Endothelial cell of umbilical vein (primary cell): Measurements from ENCODE around the gene SLC22A23. TPM values are rescaled to one million over a fixed set of nuclear protein-coding genes. Genes with fewer than 3 reads are reported as not detected.

ENCODE experiments used
- BruUV-seq: library from RNA; stranded (reverse); fragments of 400-500 nt; replicated peaks from 2 replicates; lab custom pipeline; 2021; lab: Mats Ljungman, UMichigan
- CTCF ChIA-PET: fragments of 300-600, 350-600 bp; sonication (Branson Sonifier 250); formaldehyde crosslinking; loops from one replicate; lab custom pipeline; 2021; ENCODE audit warnings: antibody characterized with exemption, inconsistent platforms; lab: Charles Lee
- POLR2A ChIA-PET: fragments of 300-600, 350-600 bp; sonication (Branson Sonifier 250); formaldehyde crosslinking; loops from one replicate; lab custom pipeline; 2021; ENCODE audit warnings: antibody characterized with exemption, inconsistent platforms; lab: Charles Lee
- DNase-seq: peaks from one replicate; pipeline ENCODE4 v3.0.0-alpha.2; 2011; ENCODE audit warnings: low read depth, low spot score
- FAIRE-seq: peaks from 2 replicates; lab custom pipeline; 2011; peaks lifted over from hg19 to GRCh38; lab: Jason Lieb, UNC
- H2AFZ ChIP-seq: 2 replicates; pipeline ENCODE4 v1.6.0; 2012; ENCODE audit warnings: low read depth, low read length, control low read depth, inconsistent platforms
- H3K27ac ChIP-seq: 2 replicates; pipeline ENCODE4 v1.5.1; 2011; ENCODE audit warnings: low read depth, mild to moderate bottlenecking, control low read depth, low read length, moderate library complexity; ENCODE audit not compliant: insufficient read depth
- H3K27me3 ChIP-seq, 2 experiments: 2 replicates each; pipeline versions ENCODE4 v1.6.0 to v1.6.1; 2011; ENCODE audit warnings: low read length in 2 of 2, mixed read lengths in 1 of 2; ENCODE audit not compliant: control insufficient read depth in 2 of 2, insufficient read depth in 2 of 2
- H3K36me3 ChIP-seq, 2 experiments: 2 replicates in 1 of 2; 3 replicates in 1 of 2; pipeline ENCODE4 v1.5.1; 2011; ENCODE audit warnings: low read length in 2 of 2, mild to moderate bottlenecking in 1 of 2, moderate library complexity in 1 of 2; ENCODE audit not compliant: control insufficient read depth in 2 of 2, insufficient read depth in 2 of 2; ENCODE audit errors: extremely low read depth in 1 of 2
- H3K4me1 ChIP-seq: 3 replicates; pipeline ENCODE4 v1.5.1; 2011; ENCODE audit warnings: mild to moderate bottlenecking, low read length; ENCODE audit not compliant: control insufficient read depth, insufficient read depth; ENCODE audit errors: extremely low read depth
- H3K4me2 ChIP-seq: 2 replicates; pipeline ENCODE4 v1.6.1; 2011; ENCODE audit warnings: low read length, control low read depth, mixed read lengths; ENCODE audit not compliant: insufficient read depth
- H3K4me3 ChIP-seq, 3 experiments: fragments of 200-600 bp in 1 of 3; sonication (generic), shearing (Covaris generic) in 1 of 3; replicated peaks in 1 of 3; 2 replicates each; pipeline ENCODE4 v1.5.1; 2011 to 2016; ENCODE audit warnings: control low read depth in 3 of 3, low read length in 3 of 3, mild to moderate bottlenecking in 2 of 3, inconsistent platforms in 1 of 3, low read depth in 1 of 3, moderate library complexity in 1 of 3; ENCODE audit not compliant: insufficient read depth in 1 of 3
- H3K79me2 ChIP-seq: 2 replicates; pipeline ENCODE4 v1.6.0; 2012; ENCODE audit warnings: low read length, inconsistent platforms; ENCODE audit not compliant: control insufficient read depth, insufficient read depth
- H3K9ac ChIP-seq: replicated peaks from 2 replicates; pipeline ENCODE3; 2011; ENCODE audit warnings: low read length, control low read depth; ENCODE audit not compliant: insufficient read depth; ENCODE audit errors: extremely low read depth
- H3K9me1 ChIP-seq: replicated peaks from 3 replicates; pipeline ENCODE4 v1.6.0; 2011; ENCODE audit warnings: mild to moderate bottlenecking, low read length; ENCODE audit not compliant: control insufficient read depth, insufficient read depth; ENCODE audit errors: extremely low read depth
- H3K9me3 ChIP-seq: replicated peaks from 2 replicates; pipeline ENCODE4 v1.5.1; 2012; ENCODE audit warnings: low read length, inconsistent platforms; ENCODE audit not compliant: control insufficient read depth, insufficient read depth
- H4K20me1 ChIP-seq: replicated peaks from 2 replicates; pipeline ENCODE3; 2011; ENCODE audit warnings: mild to moderate bottlenecking, low read length; ENCODE audit not compliant: control insufficient read depth, insufficient read depth; ENCODE audit errors: extremely low read depth
- CTCF ChIP-seq, 2 donors: IDR thresholded peaks; 1 replicate in 1 of 2; 2 replicates in 1 of 2; pipeline ENCODE4 v1.5.1; 2011; ENCODE audit warnings: low read length in 2 of 2, mild to moderate bottlenecking in 2 of 2, moderate library complexity in 2 of 2, control low read depth in 1 of 2, inconsistent platforms in 1 of 2, low read depth in 1 of 2; ENCODE audit not compliant: insufficient read depth in 1 of 2; ENCODE audit errors: extremely low read depth in 1 of 2
- EZH2 ChIP-seq: IDR thresholded peaks from 2 replicates; pipeline ENCODE4 v1.6.1; 2012; ENCODE audit warnings: borderline replicate concordance, low read depth, mild to moderate bottlenecking, moderate library complexity, low read length, inconsistent platforms; ENCODE audit not compliant: severe bottlenecking
- FOS ChIP-seq: IDR thresholded peaks from 2 replicates; pipeline ENCODE4 v1.6.1; 2011; ENCODE audit warnings: mild to moderate bottlenecking, low read length, moderate library complexity, borderline replicate concordance; ENCODE audit not compliant: insufficient read depth
- GATA2 ChIP-seq: IDR thresholded peaks from 2 replicates; pipeline ENCODE4 v1.7.0; 2011; ENCODE audit warnings: low read depth, mild to moderate bottlenecking, moderate library complexity, mixed read lengths, low read length; ENCODE audit not compliant: insufficient read length, insufficient read depth
- JUN ChIP-seq: IDR thresholded peaks from 2 replicates; pipeline ENCODE4 v1.6.1; 2011; ENCODE audit warnings: borderline replicate concordance, low read depth; ENCODE audit not compliant: insufficient read length, insufficient read depth
- MAX ChIP-seq: IDR thresholded peaks from 2 replicates; pipeline ENCODE4 v1.6.1; 2011; ENCODE audit not compliant: insufficient read depth, insufficient read length
- MYC ChIP-seq: IDR thresholded peaks from one replicate; pipeline ENCODE4 v1.6.1; 2011; ENCODE audit warnings: mild to moderate bottlenecking, low read depth, low read length
- POLR2A ChIP-seq: IDR thresholded peaks from 2 replicates; pipeline ENCODE4 v1.6.1; 2012; ENCODE audit warnings: low read depth, mild to moderate bottlenecking, control low read depth, low read length
- POLR2AphosphoS5 ChIP-seq: IDR thresholded peaks from 2 replicates; pipeline ENCODE4 v1.6.1; 2012; ENCODE audit warnings: low read depth, mild to moderate bottlenecking, control low read depth, low read length, moderate library complexity; ENCODE audit not compliant: insufficient read depth
- dilution Hi-C: fragments of 300-500 bp; cut with MboI; formaldehyde crosslinking; loops from one replicate; pipeline ENCODE4 v1.15.0; 2019; ENCODE audit warnings: low sequenced_read_pairs; ENCODE audit not compliant: extremely low pct_ligation_motif_present
- intact Hi-C: fragments of 100-400 bp; cut with micrococcal nuclease; formaldehyde crosslinking; loops from one replicate; pipeline ENCODE4 v1.10.0; 2022
- polyA plus RNA-seq, 4 experiments: library from polyadenylated mRNA; depleted of rRNA in 3 of 4; stranded (reverse) in 3 of 4; unstranded in 1 of 4; fragments of >200 nt; gene quantifications; 2 replicates each; pipeline versions ENCODE4 v1.2.1 to v1.2.3, GENCODE V29; 2011 to 2012; ENCODE audit warnings: missing spikeins in 1 of 4
- total RNA-seq: library from RNA; stranded (reverse); gene quantifications from 2 replicates; pipeline ENCODE4 v1.2.3, GENCODE V29; 2021

The SLC22A23 gene
- total and polyA plus RNA-seq, 2 donors (not counting 3 experiments of a cell fraction or from before 2014, with no cell fraction given), result 4.2 to 14.3 TPM

GRCh38 chr6:3320238-3320811 lies 136.5 kb downstream of the SLC22A23 start:
- Histone ChIP-seq H3K36me3 (no peaks in the 10 kb centered on the region), H3K9me1 (no peaks in the 10 kb centered on the region), H3K4me3 (no peak overlapping the region), H3K27ac (no peak overlapping the region), H3K27me3 (no peaks in the 10 kb centered on the region), H3K9ac (no peak overlapping the region), H3K4me2 (no peak overlapping the region), H4K20me1 (no peaks in the 10 kb centered on the region), H3K9me3 (no peaks in the 10 kb centered on the region), H3K79me2 (no peaks in the 10 kb centered on the region), H2AFZ (no peak overlapping the region), H3K4me1 (peaks cover 22% of the 10 kb centered on the region)
- ChIA-PET POLR2A (no interaction called here), CTCF (interaction anchor here (1.0 to 1.6 kb wide), 4 partner anchors 29 to 140 kb away, joined by 3 to 5 read pairs (median 3); no protein-coding TSS in a partner anchor)
- DNase-seq, result no peak
- no peak for FAIRE-seq
- dilution Hi-C loops (no loop called here), intact Hi-C loops (no loop called here)
- no TSS peak for BruUV-seq
- TF ChIP-seq CTCF (IDR thresholded peaks at IDR 0.05; ENCODE audit: extremely low read depth in 1 of 2, insufficient read depth in 1 of 2, low read depth in 1 of 2, low read length in 2 of 2) (no peak), MAX (no peak), EZH2 (no peak), POLR2A (no peak), FOS (no peak), POLR2AphosphoS5 (no peak), GATA2 (no peak), MYC (no peak), JUN (no peak)
